H1 (cell line): ENCODE data around the gene NHSL2. TPM values are rescaled to one million over a fixed set of nuclear protein-coding genes. Genes with fewer than 3 reads are reported as not detected.

Source experiments
- ATF3 ChIP-seq: IDR thresholded peaks from 2 replicates; pipeline ENCODE4 v1.6.1; 2011; ENCODE audit warnings: low read depth, mild to moderate bottlenecking, low read length; ENCODE audit not compliant: insufficient read depth
- CTCF ChIP-seq, 3 experiments: IDR thresholded peaks; 1 replicate in 2 of 3; 2 replicates in 1 of 3; pipeline versions ENCODE4 v1.5.1 to v1.6.1; 2011; ENCODE audit warnings: low read length in 3 of 3, mild to moderate bottlenecking in 3 of 3, inconsistent platforms in 2 of 3, low read depth in 1 of 3, moderate library complexity in 1 of 3; ENCODE audit not compliant: insufficient read depth in 1 of 3; ENCODE audit errors: control extremely low read depth in 1 of 3
- JUN ChIP-seq: IDR thresholded peaks from 2 replicates; pipeline ENCODE4 v1.6.1; 2011; ENCODE audit warnings: low read depth, mild to moderate bottlenecking, improper control_type of control experiment, low read length
- RNF2 ChIP-seq: fragments of 200-900, 300-1000 bp; sonication (generic); IDR thresholded peaks from 2 replicates; pipeline ENCODE4 v1.7.1; 2016; ENCODE audit warnings: borderline replicate concordance, low read depth, mild to moderate bottlenecking, antibody characterized with exemption, low read length; ENCODE audit not compliant: poor library complexity, severe bottlenecking; ENCODE audit errors: missing control alignments
- polyA plus RNA-seq, 7 experiments: library from polyadenylated mRNA; depleted of rRNA in 3 of 7; stranded (reverse) in 5 of 7; unstranded in 2 of 7; fragments of >200 nt in 5 of 7; fragments of 200-250 nt in 2 of 7; gene quantifications; 1 replicate in 5 of 7; 2 replicates in 1 of 7; 4 replicates in 1 of 7; pipeline versions ENCODE4 v1.2.1 to v1.2.3, GENCODE V29; 2011 to 2013; ENCODE audit warnings: missing spikeins in 2 of 7, mixed read lengths in 2 of 7
- total RNA-seq: library from RNA; stranded (reverse); fragmentation: NEBNext Ultra II Directional; extraction: Animal tissue kit (Norgen Biotek cat#: 25700); gene quantifications from 2 replicates; pipeline ENCODE4 v1.2.1, GENCODE V29; 2021

Gene NHSL2
- total and polyA plus RNA-seq, 2 of the 8 experiments (the other 6 are each of a cell fraction or from before 2014, with no cell fraction given), result 3.7 to 7.2 TPM

- TF ChIP-seq RNF2 (no peak), JUN (no peak), ATF3 (no peak), CTCF (IDR thresholded peaks at IDR 0.05; ENCODE audit: control extremely low read depth in 1 of 3, insufficient read depth in 1 of 3, low read depth in 1 of 3, low read length in 3 of 3) (no peak)
- TF ChIP-seq, all 59 proteins: peak for 0
Observed at GRCh38 chrX:72023071-72023470, 112.4 kb downstream of the NHSL2 start (continued).
